A204.1 (cell line): ENCODE measurements around the gene ARHGEF38.

ENCODE experiments used
- FAIRE-seq: peaks from 2 replicates; lab custom pipeline; 2012; peaks lifted over from hg19 to GRCh38; lab: Jason Lieb, UNC

The ARHGEF38 gene

GRCh38 chr4:105619188-105619931 lies 66.9 kb downstream of the ARHGEF38 start:
- no peak for FAIRE-seq

DNA sequence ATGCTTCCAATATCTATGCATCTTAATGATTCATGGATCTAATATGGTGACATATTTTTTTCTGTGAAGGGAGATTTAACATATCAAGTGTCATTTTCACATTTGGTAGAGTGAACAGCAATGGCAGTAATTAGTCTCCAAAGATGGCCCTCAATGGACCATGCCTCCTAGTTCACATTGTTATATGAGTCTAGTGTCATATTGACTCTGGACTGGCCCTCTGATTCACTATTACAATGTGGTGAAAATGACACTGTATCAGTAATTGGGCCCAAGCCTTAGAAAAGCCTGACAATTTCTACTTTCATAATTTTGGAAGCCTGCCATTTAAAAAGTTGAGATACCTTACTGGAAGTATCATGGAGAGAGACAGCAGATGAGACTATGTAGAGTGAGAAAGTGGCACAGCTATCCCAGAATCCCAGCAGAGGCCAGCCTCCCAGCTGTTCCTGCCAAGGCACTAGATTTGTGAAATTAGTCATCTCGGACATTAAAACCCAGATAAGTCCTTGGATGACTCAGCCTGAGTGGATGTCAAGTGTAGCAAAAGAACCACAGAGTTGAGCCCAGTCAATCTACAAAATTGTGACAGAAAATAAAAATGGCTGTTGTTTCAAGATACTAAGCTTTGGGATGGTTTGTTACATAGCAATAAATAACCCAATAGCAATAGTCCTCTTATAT lies 68.4 kb downstream of the ARHGEF38 start:
- FAIRE-seq: no peak

- no peak for FAIRE-seq
These were observed 69.8 kb downstream of the ARHGEF38 start for GRCh38 chr4:105622269-105622668.

DNA sequence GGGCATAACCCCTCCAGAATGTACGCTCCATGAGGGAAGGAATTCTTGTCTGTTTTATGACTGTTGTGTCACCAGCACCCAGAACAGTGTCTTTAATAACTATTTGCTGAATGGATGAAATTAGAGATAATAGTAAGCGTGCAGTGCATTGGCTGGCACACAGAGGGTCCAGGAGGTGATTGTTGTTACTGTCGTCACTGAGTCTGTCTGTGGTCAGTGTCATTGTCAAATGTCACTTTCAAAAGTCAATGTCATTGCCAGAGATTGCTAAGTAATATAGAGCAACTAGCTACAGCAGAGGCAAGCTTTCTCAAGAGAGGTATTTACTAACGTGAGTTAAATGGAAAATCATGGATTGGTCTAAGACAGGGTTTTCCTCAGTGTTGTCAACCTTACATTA lies 70.7 kb downstream of the ARHGEF38 start:
- FAIRE-seq: no peak

GRCh38 chr4:105624530-105624929 lies 72.1 kb downstream of the ARHGEF38 start:
- FAIRE-seq: no peak

DNA sequence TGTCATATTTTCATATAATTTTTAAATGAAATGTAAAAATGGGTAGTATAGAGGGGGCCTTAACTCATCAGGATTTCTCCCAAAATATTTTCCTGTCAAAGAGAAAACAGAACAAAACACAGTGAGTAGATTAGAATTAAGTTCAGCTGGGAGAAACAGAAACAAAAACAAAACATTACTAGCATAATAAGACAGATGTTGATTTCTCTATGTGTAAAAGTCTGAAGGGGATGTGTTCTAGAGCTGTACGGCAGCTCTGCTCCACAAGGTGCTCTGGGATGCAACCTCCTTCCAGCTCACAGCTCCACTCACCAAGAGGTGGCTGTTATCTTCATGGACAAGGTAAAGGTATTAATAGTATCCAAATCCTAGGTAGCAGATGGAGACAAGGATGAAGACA lies 72.8 kb downstream of the ARHGEF38 start:
- no peak for FAIRE-seq

DNA sequence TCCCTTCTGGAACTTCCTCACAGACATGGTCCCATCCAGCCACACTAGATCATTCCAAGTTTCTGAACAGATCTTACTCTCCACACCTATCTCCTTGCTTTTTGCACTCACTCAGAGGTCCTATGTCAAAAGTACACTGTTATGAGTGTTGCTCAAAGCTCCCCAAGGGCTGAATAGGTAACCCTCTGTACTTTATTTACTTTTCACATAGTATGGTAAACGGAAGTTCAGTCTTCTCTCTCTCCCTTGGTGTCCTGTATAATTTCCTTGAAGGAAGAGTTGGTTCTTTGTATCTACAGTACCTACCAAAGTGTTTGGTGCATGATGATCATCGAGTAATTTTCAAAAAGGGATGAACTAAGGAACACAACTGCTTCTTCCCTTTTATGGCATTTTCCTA lies 74.4 kb downstream of the ARHGEF38 start:
- no peak for FAIRE-seq

DNA sequence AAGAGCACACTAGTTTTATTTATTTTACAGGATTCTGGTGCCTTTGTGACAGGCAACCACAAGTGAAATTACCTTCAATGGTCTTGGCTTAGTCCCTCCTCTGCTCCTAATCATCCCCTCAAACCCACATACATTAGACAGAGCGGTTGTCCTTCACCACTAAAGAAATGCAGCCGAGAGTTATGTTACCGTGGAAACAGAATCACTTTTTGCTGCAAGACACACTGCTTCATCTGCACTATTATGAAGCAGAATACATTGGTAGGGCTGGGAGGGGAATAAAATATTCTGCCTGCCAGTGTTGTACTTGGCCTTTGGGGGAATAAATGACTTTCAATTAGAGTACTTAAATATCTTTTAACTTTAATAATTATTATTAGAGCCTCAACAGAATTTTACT lies 75.2 kb downstream of the ARHGEF38 start:
- no peak for FAIRE-seq

- no peak for FAIRE-seq
These were observed 78.5 kb downstream of the ARHGEF38 start for GRCh38 chr4:105630670-105631655.

- no peak for FAIRE-seq
These were observed 79.5 kb downstream of the ARHGEF38 start for GRCh38 chr4:105631818-105632400.

DNA sequence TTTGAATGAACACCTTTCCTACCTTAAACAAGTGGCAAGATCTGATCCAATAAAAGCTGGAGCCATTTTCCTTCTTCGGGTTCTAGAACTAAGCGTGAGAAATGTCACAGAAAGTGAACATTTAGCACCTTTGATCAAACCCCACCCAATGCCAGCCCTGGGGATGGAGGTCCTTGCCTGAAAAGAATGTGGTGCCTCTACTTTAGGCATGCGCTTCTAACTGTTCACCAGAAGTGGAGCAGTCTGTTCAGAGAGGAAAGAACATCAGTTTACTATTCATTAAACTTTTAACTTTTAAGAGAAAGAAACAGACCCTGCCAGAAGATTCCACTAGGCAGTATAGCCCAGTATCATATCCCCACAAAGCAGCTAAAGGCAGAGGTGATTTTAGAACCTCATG lies 80.2 kb downstream of the ARHGEF38 start:
- no peak for FAIRE-seq

DNA sequence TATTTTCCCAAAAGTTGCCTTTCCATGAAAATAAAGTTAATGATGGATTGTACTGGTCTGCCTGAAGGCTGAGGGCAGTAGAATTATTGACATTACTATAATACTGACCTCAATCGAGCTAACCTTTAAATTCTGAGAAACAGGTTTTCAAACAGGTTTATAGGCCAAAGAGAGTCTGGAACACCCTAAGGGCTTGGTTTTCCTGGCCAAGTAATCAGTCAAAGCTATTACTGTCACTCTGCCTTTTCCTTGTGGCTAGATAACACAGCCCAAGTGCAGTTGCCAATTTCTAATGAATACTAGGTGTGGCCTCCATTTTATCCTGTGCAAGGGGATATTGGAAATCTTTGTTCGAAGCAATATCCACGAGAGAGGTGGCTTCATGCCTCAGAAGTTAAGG lies 80.8 kb downstream of the ARHGEF38 start:
- FAIRE-seq: no peak

DNA sequence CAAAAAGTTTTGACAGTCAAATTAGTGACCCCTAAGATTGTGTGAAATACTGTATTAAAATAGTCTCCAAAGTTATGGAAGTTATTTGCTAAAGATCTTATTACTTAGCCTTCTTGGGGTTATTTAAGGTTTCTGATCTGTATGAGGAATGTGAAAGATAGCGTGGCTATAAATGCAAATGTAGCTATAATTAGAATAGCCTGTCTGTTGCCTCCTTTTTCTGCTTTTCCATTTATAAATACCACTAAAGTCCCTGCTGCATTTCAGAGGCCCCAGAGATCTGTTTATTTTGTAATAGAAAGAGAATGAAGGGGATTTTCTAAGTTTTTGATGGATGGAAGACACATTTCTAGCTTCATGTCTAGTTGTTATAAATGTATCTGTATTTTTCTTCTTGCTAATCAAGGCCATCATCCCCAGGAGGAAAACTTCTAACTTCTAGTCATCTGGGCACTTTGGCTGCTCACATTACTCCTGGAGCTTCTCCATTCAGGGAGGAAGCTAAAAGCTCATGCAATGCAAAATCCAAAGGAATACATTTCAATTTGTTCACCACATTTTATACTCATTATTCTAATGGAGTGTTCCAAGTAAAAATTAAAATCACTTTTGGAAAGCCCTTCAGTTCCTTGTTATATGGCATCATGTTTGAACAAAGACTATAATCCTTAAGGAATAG lies 82.1 kb downstream of the ARHGEF38 start:
- FAIRE-seq: no peak

GRCh38 chr4:105637408-105638176 lies 85.2 kb downstream of the ARHGEF38 start:
- FAIRE-seq: no peak

GRCh38 chr4:105641845-105642244 lies 89.4 kb downstream of the ARHGEF38 start:
- no peak for FAIRE-seq

DNA sequence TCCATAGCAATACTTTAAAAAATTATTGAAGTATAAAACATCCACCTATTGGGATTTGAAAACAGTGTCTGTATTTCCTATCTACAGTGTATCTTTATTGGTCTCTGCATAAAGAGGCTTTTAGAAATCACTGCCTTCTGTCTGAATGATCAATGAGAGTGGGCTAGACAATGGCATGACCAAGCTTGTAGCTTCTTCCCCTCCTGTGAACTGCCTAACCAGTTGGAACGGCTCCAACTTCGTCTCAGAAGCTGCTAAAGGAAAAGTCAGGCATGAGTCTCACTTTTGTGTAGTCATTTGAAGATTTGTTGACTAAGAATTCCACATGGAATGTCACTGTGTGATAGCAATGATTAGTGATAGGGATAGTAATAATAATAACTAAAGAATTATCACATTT lies 91.8 kb downstream of the ARHGEF38 start:
- no peak for FAIRE-seq

GRCh38 chr4:105645440-105645839 lies 93.0 kb downstream of the ARHGEF38 start:
- FAIRE-seq: no peak

- FAIRE-seq: no peak
These were observed 97.8 kb downstream of the ARHGEF38 start for GRCh38 chr4:105650190-105650589.

DNA sequence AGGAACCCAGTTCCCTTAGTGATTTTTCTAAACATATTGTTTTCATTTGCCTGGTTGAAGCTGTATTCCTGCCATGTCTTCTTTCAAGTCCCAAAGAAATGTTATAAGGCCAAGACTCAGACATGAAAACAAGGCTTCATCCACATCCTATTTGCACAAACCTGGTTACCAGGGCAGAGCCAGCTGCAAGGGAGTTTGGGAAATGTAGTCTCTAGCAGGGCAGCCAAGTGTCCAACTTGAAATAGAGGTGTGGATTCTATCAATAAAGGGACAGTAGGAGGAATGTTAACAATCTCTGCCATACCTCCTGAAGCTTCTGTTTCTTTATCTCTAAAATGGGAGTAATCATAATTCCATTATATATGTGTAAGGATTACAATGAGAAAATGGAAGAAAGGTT lies 99.5 kb downstream of the ARHGEF38 start:
- FAIRE-seq: no peak

GRCh38 chr4:105652286-105652888 lies 100.0 kb downstream of the ARHGEF38 start:
- FAIRE-seq: no peak
